Measurements from ENCODE around the gene FGF4. TPM values are rescaled to one million over a fixed set of nuclear protein-coding genes. Genes with fewer than 3 reads are reported as not detected.

FGF4 gene
- total RNA-seq, 4 donors from 2014 or later: not detected

- Histone ChIP-seq H3K36me3 (no peaks in the 10 kb centered on the region), H3K27me3 (peaks cover 5% of the 10 kb centered on the region), H3K4me1 (no peaks in the 10 kb centered on the region), H3K4me3 (replicated peaks in 1 of 3) (no peak overlapping the region), H3K9me3 (no peaks in the 10 kb centered on the region), H3K27ac (no peak overlapping the region)
- intact Hi-C loops (cut with DNase I): no loop called here
- TF ChIP-seq CTCF (IDR thresholded peaks at IDR 0.05) (no peak), POLR2A (IDR thresholded peaks at IDR 0.05) (no peak)
- 0 to 2% methylated on average over 1 to 31 of the region's 107 CpGs for WGBS, 2 donors
- DNase-seq: no peak
Observed at GRCh38 chr11:69817265-69818230, 42.4 kb upstream of the FGF4 start.

GRCh38 chr11:69816671-69817070, 41.5 kb upstream of the FGF4 start:
- intact Hi-C loops (cut with DNase I): no loop called here
- H3K4me3 ChIP-seq (replicated peaks in 1 of 3): no peak overlapping the region
- H3K4me1 ChIP-seq: no peaks in the 10 kb centered on the region
- 24 to 25% methylated on average over 10 to 12 of the region's 12 CpGs for WGBS, 2 donors
- H3K36me3 ChIP-seq: no peaks in the 10 kb centered on the region
- TF ChIP-seq CTCF (IDR thresholded peaks at IDR 0.05): no peak
- no peak for TF ChIP-seq POLR2A (IDR thresholded peaks at IDR 0.05)
- no peak overlapping the region for H3K27ac ChIP-seq
- no peaks in the 10 kb centered on the region for H3K9me3 ChIP-seq
- H3K27me3 ChIP-seq: peaks cover 5% of the 10 kb centered on the region
- no peak for DNase-seq

DNA sequence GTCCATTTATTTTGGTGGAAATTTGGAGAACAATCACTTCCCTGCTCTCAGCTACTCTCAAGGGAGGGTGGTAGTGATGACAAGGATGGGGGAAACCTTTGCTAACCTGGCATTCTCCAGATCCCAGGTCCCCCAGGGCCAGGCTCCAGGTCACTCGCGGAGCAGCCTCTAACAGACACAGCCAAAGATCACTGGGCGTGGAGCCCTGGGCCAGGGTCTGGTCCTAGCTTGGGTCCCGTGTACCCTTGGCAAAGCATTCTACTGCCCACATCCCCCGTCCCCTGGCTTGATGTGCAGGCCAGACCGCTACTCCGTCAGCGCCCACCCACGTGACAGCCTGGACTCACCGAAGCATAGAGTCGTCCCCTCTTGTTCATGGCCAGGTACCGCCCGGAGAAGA, 40.8 kb upstream of the FGF4 start:
- no peaks in the 10 kb centered on the region for H3K9me3 ChIP-seq
- no peak overlapping the region for H3K27ac ChIP-seq
- H3K36me3 ChIP-seq: no peaks in the 10 kb centered on the region
- intact Hi-C loops (cut with DNase I): no loop called here
- no peaks in the 10 kb centered on the region for H3K4me1 ChIP-seq
- no peak for DNase-seq
- no peak overlapping the region for H3K4me3 ChIP-seq (replicated peaks in 1 of 3)
- TF ChIP-seq POLR2A (IDR thresholded peaks at IDR 0.05) (no peak), CTCF (IDR thresholded peaks at IDR 0.05) (no peak)
- peaks cover 5% of the 10 kb centered on the region for H3K27me3 ChIP-seq
- WGBS, 2 donors: 71% methylated on average over 10 of the region's 13 CpGs; no CpG with 5 or more reads in 1 of the 2 donors

GRCh38 chr11:69814902-69815301, 39.8 kb upstream of the FGF4 start:
- Histone ChIP-seq H3K36me3 (no peaks in the 10 kb centered on the region), H3K4me3 (replicated peaks in 1 of 3) (no peak overlapping the region), H3K27ac (no peak overlapping the region), H3K27me3 (peaks cover 5% of the 10 kb centered on the region), H3K4me1 (no peaks in the 10 kb centered on the region), H3K9me3 (no peaks in the 10 kb centered on the region)
- intact Hi-C loops (cut with DNase I): no loop called here
- TF ChIP-seq CTCF (IDR thresholded peaks at IDR 0.05): no peak
- TF ChIP-seq POLR2A (IDR thresholded peaks at IDR 0.05): no peak
- no peak for DNase-seq

GRCh38 chr11:69814411-69814810, 39.3 kb upstream of the FGF4 start:
- Histone ChIP-seq H3K4me3 (replicated peaks in 1 of 3) (no peak overlapping the region), H3K27ac (no peak overlapping the region), H3K4me1 (no peaks in the 10 kb centered on the region), H3K27me3 (peaks cover 5% of the 10 kb centered on the region), H3K9me3 (no peaks in the 10 kb centered on the region), H3K36me3 (no peaks in the 10 kb centered on the region)
- WGBS, 2 donors: 85 to 88% methylated on average over 7 of the region's 7 CpGs
- intact Hi-C loops (cut with DNase I): no loop called here
- DNase-seq: no peak
- TF ChIP-seq CTCF (IDR thresholded peaks at IDR 0.05) (no peak), POLR2A (IDR thresholded peaks at IDR 0.05) (no peak)
